ENCODE data around the gene GBF1. TPM values are rescaled to one million over a fixed set of nuclear protein-coding genes. Genes with fewer than 3 reads are reported as not detected.

Gene GBF1
- total RNA-seq, 6 experiments from 2014 or later: 22.6 to 27.2 (median 23.7) TPM

- DNase-seq (peak; percentile 74 to 77 (median 74)), ATAC-seq (peak; percentile 80 to 84 (median 82))
- TF ChIP-seq POLR2A (IDR thresholded peaks at IDR 0.05): no peak
- TF ChIP-seq, protein P1, sequence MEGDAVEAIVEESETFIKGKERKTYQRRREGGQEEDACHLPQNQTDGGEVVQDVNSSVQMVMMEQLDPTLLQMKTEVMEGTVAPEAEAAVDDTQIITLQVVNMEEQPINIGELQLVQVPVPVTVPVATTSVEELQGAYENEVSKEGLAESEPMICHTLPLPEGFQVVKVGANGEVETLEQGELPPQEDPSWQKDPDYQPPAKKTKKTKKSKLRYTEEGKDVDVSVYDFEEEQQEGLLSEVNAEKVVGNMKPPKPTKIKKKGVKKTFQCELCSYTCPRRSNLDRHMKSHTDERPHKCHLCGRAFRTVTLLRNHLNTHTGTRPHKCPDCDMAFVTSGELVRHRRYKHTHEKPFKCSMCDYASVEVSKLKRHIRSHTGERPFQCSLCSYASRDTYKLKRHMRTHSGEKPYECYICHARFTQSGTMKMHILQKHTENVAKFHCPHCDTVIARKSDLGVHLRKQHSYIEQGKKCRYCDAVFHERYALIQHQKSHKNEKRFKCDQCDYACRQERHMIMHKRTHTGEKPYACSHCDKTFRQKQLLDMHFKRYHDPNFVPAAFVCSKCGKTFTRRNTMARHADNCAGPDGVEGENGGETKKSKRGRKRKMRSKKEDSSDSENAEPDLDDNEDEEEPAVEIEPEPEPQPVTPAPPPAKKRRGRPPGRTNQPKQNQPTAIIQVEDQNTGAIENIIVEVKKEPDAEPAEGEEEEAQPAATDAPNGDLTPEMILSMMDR (IDR thresholded peaks at IDR 0.05): peak; percentile 76 to 91 (median 82)
- intact Hi-C loops (cut with DNase I): loop anchor here in 1 of 2 donors (5.0 kb wide), 1 partner anchor 121 kb away; no protein-coding TSS in a partner anchor
- Histone ChIP-seq H3K27ac (no peak overlapping the region), H3K4me3 (peak overlapping the region; percentile 16 to 45 (median 44)), H3K36me3 (no peaks in the 10 kb centered on the region), H3K4me1 (peaks cover 0 to 21% (median 10%) of the 10 kb centered on the region in 4 donors), H3K27me3 (peaks cover 0 to 8% of the 10 kb centered on the region in 2 donors), H3K9me3 (no peaks in the 10 kb centered on the region)
- WGBS (ENCODE audit: insufficient coverage, low coverage, low lambda C conversion rate, missing lambda C conversion rate): 16% methylated on average over 12 of the region's 76 CpGs
These were observed 13.7 kb upstream of the GBF1 start for GRCh38 chr10:102231357-102232318.

DNA sequence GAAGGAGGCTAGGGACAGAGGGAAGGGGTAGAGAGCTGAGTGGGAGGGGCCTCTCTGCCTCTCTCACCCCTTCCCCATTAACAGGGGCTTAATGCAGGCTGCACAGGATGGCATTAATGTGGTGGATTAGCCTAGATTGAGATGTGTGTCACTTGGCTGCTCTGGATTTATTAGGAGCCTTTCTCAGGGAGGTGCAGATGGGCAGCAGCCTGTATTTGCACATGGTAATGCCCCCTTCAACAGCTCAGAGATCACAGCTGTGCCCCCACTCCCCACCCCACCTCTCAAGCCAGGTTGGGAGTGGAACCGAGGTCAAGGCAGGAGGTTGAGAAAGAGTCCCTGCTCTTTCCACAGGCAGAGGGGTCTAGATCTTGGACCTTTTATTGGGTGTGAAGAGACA, 11.3 kb upstream of the GBF1 start:
- no peak for DNase-seq
- intact Hi-C loops (cut with DNase I): loop anchor here in 1 of 2 donors (5.0 kb wide), 1 partner anchor 118 kb away; no protein-coding TSS in a partner anchor
- WGBS (ENCODE audit: insufficient coverage, low coverage, low lambda C conversion rate, missing lambda C conversion rate): 29% methylated on average over 1 of the region's 1 CpG
- no peaks in the 10 kb centered on the region for H3K9me3 ChIP-seq
- no peak overlapping the region for H3K27ac ChIP-seq
- H3K36me3 ChIP-seq: no peaks in the 10 kb centered on the region
- no peak for ATAC-seq
- peaks cover 0 to 21% (median 10%) of the 10 kb centered on the region in 4 donors for H3K4me1 ChIP-seq
- H3K27me3 ChIP-seq: peaks cover 0 to 4% of the 10 kb centered on the region in 2 donors
- no peak overlapping the region for H3K4me3 ChIP-seq
- TF ChIP-seq, protein P1 (IDR thresholded peaks at IDR 0.05): no peak
- TF ChIP-seq POLR2A (IDR thresholded peaks at IDR 0.05): no peak

DNA sequence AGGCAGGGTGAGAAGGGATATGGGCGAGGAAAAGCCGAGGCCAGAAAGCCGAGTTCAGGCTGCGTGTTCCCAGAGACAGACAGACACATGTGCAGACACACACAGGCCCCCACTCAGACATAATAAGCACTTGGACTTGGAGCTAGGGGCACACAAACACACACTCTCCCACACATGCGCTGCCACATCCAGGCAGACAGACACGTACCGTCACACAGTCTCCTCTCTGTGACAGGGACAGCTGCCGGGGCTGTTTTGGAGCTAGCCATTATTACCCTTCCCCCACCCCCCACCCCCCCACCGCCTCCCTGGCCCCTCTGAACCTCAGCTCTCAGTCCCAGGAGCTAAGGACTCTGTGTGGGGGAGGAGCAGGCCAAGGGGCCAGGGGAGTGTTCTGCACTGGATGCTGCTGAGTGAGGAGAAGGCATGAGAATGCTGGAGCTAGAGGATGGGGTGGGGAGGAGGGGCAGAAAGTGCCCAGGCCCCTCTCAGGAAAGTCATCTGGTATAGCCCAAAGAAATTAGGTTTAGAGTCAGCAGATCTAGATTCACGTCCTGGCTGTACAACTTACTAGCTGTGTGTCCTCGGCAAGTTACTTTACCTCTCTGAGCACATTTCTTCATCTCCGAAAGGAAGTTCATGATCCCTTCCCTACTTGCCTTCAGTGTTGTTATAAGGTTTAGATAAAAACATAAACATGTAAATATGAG, 10.3 kb upstream of the GBF1 start:
- H3K4me1 ChIP-seq: peaks cover 0 to 20% (median 9%) of the 10 kb centered on the region in 4 donors
- no peaks in the 10 kb centered on the region for H3K36me3 ChIP-seq
- no peaks in the 10 kb centered on the region for H3K9me3 ChIP-seq
- TF ChIP-seq POLR2A (IDR thresholded peaks at IDR 0.05): no peak
- TF ChIP-seq, protein P1 (IDR thresholded peaks at IDR 0.05): no peak
- no peaks in the 10 kb centered on the region for H3K27me3 ChIP-seq
- intact Hi-C loops (cut with DNase I): loop anchor here (5.0 kb wide), 2 partner anchors 112 to 117 kb away; no protein-coding TSS in a partner anchor
- ATAC-seq: no peak
- WGBS (ENCODE audit: insufficient coverage, low coverage, low lambda C conversion rate, missing lambda C conversion rate): 61% methylated on average over 11 of the region's 12 CpGs
- H3K4me3 ChIP-seq: no peak overlapping the region
- no peak overlapping the region for H3K27ac ChIP-seq
- DNase-seq: no peak

- Histone ChIP-seq H3K36me3 (no peaks in the 10 kb centered on the region), H3K27ac (no peak overlapping the region), H3K9me3 (no peaks in the 10 kb centered on the region), H3K4me1 (peaks cover 0 to 15% (median 7%) of the 10 kb centered on the region in 4 donors), H3K27me3 (no peaks in the 10 kb centered on the region), H3K4me3 (no peak overlapping the region)
- intact Hi-C loops (cut with DNase I): loop anchor here in 1 of 2 donors (5.0 kb wide), 1 partner anchor 112 kb away; no protein-coding TSS in a partner anchor
- TF ChIP-seq POLR2A (IDR thresholded peaks at IDR 0.05): no peak
- TF ChIP-seq, protein P1 (IDR thresholded peaks at IDR 0.05): no peak
- ATAC-seq (no peak), DNase-seq (no peak)
- WGBS (ENCODE audit: insufficient coverage, low coverage, low lambda C conversion rate, missing lambda C conversion rate): 80% methylated on average over 1 of the region's 1 CpG
These were observed 9.8 kb upstream of the GBF1 start for GRCh38 chr10:102235598-102235920.

Measured in right lobe of liver (tissue), 6 donors.